ENCODE data around the gene NT5DC4.

DNA sequence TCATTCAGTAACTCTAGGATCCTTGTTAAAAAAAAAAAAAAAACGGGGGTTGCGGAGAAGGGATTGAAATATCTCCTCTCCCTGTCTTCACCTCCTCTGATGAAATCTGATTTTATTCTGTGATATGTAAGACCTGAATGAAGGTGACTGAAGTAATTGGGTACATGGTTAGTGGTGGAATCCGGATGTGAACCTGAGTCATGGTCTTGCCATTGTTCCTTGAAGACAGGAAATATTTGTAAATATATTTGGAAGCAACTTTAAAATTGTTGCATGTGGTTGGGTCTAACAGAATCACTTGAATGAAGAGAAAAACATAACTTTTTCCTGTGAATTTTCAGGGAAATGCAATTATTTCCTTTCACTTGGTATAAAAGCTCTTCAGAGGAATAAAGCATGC, 66.5 kb downstream of the NT5DC4 start:
- TF ChIP-seq ZNF565 (CRISPR knock-in tag; conservative IDR thresholded peaks at IDR 0.05; ENCODE audit: low read depth) (no peak), CSDC2 (CRISPR knock-in tag; IDR thresholded peaks at IDR 0.05) (no peak), ZFP30 (CRISPR knock-in tag; IDR thresholded peaks at IDR 0.05) (no peak), GLIS3 (CRISPR knock-in tag; IDR thresholded peaks at IDR 0.05) (no peak), RARB (CRISPR knock-in tag; IDR thresholded peaks at IDR 0.05) (no peak), ZC3H10 (CRISPR knock-in tag; IDR thresholded peaks at IDR 0.05) (no peak), ESRRG (CRISPR knock-in tag; IDR thresholded peaks at IDR 0.05) (no peak), ZFP3 (CRISPR knock-in tag; IDR thresholded peaks at IDR 0.05) (no peak), ARNTL (CRISPR knock-in tag; IDR thresholded peaks at IDR 0.05; ENCODE audit: borderline replicate concordance, low read depth) (no peak), CREB5 (CRISPR knock-in tag; IDR thresholded peaks at IDR 0.05; ENCODE audit: low read depth) (no peak), TOX (CRISPR knock-in tag; IDR thresholded peaks at IDR 0.05; ENCODE audit: borderline replicate concordance) (no peak), ISL1 (CRISPR knock-in tag; IDR thresholded peaks at IDR 0.05) (no peak)
- TF ChIP-seq, protein P1, sequence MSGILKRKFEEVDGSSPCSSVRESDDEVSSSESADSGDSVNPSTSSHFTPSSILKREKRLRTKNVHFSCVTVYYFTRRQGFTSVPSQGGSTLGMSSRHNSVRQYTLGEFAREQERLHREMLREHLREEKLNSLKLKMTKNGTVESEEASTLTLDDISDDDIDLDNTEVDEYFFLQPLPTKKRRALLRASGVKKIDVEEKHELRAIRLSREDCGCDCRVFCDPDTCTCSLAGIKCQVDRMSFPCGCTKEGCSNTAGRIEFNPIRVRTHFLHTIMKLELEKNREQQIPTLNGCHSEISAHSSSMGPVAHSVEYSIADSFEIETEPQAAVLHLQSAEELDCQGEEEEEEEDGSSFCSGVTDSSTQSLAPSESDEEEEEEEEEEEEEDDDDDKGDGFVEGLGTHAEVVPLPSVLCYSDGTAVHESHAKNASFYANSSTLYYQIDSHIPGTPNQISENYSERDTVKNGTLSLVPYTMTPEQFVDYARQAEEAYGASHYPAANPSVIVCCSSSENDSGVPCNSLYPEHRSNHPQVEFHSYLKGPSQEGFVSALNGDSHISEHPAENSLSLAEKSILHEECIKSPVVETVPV (CRISPR knock-in tag; IDR thresholded peaks at IDR 0.05): no peak
- TF ChIP-seq, protein P2, sequence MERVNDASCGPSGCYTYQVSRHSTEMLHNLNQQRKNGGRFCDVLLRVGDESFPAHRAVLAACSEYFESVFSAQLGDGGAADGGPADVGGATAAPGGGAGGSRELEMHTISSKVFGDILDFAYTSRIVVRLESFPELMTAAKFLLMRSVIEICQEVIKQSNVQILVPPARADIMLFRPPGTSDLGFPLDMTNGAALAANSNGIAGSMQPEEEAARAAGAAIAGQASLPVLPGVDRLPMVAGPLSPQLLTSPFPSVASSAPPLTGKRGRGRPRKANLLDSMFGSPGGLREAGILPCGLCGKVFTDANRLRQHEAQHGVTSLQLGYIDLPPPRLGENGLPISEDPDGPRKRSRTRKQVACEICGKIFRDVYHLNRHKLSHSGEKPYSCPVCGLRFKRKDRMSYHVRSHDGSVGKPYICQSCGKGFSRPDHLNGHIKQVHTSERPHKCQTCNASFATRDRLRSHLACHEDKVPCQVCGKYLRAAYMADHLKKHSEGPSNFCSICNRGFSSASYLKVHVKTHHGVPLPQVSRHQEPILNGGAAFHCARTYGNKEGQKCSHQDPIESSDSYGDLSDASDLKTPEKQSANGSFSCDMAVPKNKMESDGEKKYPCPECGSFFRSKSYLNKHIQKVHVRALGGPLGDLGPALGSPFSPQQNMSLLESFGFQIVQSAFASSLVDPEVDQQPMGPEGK (CRISPR knock-in tag; IDR thresholded peaks at IDR 0.05; ENCODE audit: borderline replicate concordance): no peak

Data from SK-N-SH treated with all-trans-retinoic acid at 6 μM for 48 hours (cell line).